ENCODE data around the gene TEX52.

DNA sequence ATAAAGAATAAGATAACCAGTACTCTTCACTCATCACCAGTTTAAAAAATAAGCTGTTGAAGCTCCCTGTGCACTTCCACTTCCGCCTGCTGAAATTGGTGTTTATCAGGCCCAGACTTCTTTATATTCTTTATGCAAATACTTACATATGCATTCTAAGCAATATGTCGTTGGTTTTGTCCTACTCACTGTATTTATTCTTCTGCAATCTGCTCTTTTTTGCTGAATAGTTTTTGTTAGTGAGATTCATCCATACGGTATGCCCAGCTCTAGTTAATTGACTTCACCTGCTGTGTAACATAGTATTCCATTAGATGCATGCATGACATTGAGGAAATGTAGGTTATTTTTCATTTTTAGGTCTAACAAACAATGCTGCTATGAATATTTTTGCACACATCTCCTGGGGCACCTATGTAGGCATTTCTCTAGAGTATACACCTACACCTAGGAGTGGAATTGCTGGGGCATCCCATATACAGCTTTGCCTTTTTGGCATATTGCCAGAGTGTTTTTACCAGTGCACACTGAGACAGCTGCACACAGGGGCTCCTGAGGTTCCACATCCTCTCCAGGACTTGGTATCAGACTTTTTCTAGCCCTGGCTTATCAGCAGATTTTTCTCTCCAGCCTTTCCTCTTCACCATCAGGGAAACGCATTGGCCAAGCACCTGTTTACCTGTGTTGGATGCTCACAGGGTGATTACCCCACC, 21.0 kb downstream of the TEX52 start:
- no peak for TF ChIP-seq EP300 (IDR thresholded peaks at IDR 0.05)
- TF ChIP-seq POLR2A (IDR thresholded peaks at IDR 0.05), result no peak
- no peak for TF ChIP-seq POLR2AphosphoS5 (IDR thresholded peaks at IDR 0.05)
- TF ChIP-seq, protein P1, sequence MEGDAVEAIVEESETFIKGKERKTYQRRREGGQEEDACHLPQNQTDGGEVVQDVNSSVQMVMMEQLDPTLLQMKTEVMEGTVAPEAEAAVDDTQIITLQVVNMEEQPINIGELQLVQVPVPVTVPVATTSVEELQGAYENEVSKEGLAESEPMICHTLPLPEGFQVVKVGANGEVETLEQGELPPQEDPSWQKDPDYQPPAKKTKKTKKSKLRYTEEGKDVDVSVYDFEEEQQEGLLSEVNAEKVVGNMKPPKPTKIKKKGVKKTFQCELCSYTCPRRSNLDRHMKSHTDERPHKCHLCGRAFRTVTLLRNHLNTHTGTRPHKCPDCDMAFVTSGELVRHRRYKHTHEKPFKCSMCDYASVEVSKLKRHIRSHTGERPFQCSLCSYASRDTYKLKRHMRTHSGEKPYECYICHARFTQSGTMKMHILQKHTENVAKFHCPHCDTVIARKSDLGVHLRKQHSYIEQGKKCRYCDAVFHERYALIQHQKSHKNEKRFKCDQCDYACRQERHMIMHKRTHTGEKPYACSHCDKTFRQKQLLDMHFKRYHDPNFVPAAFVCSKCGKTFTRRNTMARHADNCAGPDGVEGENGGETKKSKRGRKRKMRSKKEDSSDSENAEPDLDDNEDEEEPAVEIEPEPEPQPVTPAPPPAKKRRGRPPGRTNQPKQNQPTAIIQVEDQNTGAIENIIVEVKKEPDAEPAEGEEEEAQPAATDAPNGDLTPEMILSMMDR (IDR thresholded peaks at IDR 0.05), result no peak

All from gastroesophageal sphincter (tissue), 3 donors.